SU-DHL-6 (cell line): ENCODE results near the gene ADNP2.

Source experiments
- EZH2phosphoT487 ChIP-seq: fragments of 200-600 bp; sonication (generic), shearing (Covaris generic); conservative IDR thresholded peaks from 2 replicates; pipeline ENCODE4 v1.6.1; 2018; ENCODE audit warnings: mild to moderate bottlenecking, antibody characterized with exemption, low read length, moderate library complexity, mixed read lengths
- TF ChIP-seq, protein P1 (sequence below): fragments of 200-600 bp; sonication (generic); IDR thresholded peaks from one replicate; pipeline ENCODE4 v1.5.1; 2017; ENCODE audit warnings: antibody characterized with exemption, mild to moderate bottlenecking, low read length, moderate library complexity; ENCODE audit not compliant: insufficient read depth, poor library complexity, severe bottlenecking

DNA sequence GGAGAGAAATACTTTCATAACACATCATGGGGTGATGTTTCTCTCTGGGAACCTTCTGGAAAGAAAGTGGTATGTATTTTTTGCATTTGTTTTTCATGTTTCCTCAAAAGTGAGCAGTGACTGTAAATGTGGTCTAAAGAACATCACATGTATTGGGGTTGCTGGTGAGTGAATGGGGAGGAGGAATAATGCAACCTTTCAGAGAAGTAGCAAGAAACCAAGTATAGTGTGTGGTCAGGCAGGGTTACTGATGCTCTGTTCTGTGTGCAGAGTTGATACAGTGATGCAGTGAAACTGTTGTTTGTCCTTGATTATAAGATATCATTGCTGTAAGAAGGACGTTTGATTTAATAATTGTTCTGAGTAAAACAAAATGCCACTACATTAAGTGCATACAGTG lies 24.1 kb downstream of the ADNP2 start:
- TF ChIP-seq, protein P1, sequence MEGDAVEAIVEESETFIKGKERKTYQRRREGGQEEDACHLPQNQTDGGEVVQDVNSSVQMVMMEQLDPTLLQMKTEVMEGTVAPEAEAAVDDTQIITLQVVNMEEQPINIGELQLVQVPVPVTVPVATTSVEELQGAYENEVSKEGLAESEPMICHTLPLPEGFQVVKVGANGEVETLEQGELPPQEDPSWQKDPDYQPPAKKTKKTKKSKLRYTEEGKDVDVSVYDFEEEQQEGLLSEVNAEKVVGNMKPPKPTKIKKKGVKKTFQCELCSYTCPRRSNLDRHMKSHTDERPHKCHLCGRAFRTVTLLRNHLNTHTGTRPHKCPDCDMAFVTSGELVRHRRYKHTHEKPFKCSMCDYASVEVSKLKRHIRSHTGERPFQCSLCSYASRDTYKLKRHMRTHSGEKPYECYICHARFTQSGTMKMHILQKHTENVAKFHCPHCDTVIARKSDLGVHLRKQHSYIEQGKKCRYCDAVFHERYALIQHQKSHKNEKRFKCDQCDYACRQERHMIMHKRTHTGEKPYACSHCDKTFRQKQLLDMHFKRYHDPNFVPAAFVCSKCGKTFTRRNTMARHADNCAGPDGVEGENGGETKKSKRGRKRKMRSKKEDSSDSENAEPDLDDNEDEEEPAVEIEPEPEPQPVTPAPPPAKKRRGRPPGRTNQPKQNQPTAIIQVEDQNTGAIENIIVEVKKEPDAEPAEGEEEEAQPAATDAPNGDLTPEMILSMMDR, result no peak
- TF ChIP-seq EZH2phosphoT487, result no peak
